H9 (cell line): ENCODE results near the gene MBP. TPM values are rescaled to one million over a fixed set of nuclear protein-coding genes. Genes with fewer than 3 reads are reported as not detected.

Source experiments
- DNase-seq: peaks from one replicate; pipeline ENCODE4 v3.0.0-alpha.2; 2017
- H2AFZ ChIP-seq: one replicate; pipeline ENCODE4 v1.6.1; 2013; ENCODE audit warnings: mild to moderate bottlenecking, low read length, control low read depth, moderate library complexity
- H2AK5ac ChIP-seq: 2 replicates; pipeline ENCODE4 v1.6.1; 2013; ENCODE audit warnings: low read length, control low read depth, mixed read lengths; ENCODE audit not compliant: insufficient read length
- H2BK120ac ChIP-seq: one replicate; pipeline ENCODE4 v1.6.1; 2013; ENCODE audit warnings: low read depth, mild to moderate bottlenecking, low read length, control low read depth, inconsistent platforms; ENCODE audit not compliant: poor library complexity, severe bottlenecking
- H2BK12ac ChIP-seq: 2 replicates; pipeline ENCODE4 v1.6.1; 2013; ENCODE audit warnings: low read length, control low read depth, mixed read lengths, low read depth; ENCODE audit not compliant: insufficient read length
- H2BK15ac ChIP-seq: 2 replicates; pipeline ENCODE4 v1.6.1; 2013; ENCODE audit warnings: low read depth, low read length, control low read depth
- H2BK20ac ChIP-seq: one replicate; pipeline ENCODE4 v1.6.1; 2013; ENCODE audit warnings: low read depth, mild to moderate bottlenecking, low read length, control low read depth, inconsistent platforms; ENCODE audit not compliant: poor library complexity, severe bottlenecking
- H2BK5ac ChIP-seq: 2 replicates; pipeline ENCODE4 v1.6.1; 2013; ENCODE audit warnings: low read length, control low read depth, mixed read lengths; ENCODE audit not compliant: insufficient read length
- H3K14ac ChIP-seq: 2 replicates; pipeline ENCODE4 v1.6.1; 2013; ENCODE audit warnings: low read length, control low read depth; ENCODE audit not compliant: insufficient read depth
- H3K18ac ChIP-seq: 2 replicates; pipeline ENCODE4 v1.6.1; 2013; ENCODE audit warnings: low read depth, mild to moderate bottlenecking, mixed read lengths, low read length, control low read depth; ENCODE audit not compliant: insufficient read length
- H3K23ac ChIP-seq: 2 replicates; pipeline ENCODE4 v1.6.1; 2013; ENCODE audit warnings: low read length, control low read depth, mixed read lengths, low read depth; ENCODE audit not compliant: insufficient read length
- H3K23me2 ChIP-seq: 2 replicates; pipeline ENCODE4 v1.6.1; 2013; ENCODE audit warnings: low read depth, mild to moderate bottlenecking, mixed read lengths, low read length, control low read depth; ENCODE audit not compliant: insufficient read length, poor library complexity, severe bottlenecking
- H3K27ac ChIP-seq: 2 replicates; pipeline ENCODE4 v1.5.1; 2013; ENCODE audit warnings: low read length, control low read depth, mixed read lengths, low read depth; ENCODE audit not compliant: insufficient read length
- H3K27me3 ChIP-seq: 2 replicates; pipeline ENCODE4 v1.6.1; 2013; ENCODE audit warnings: low read length, control low read depth, inconsistent platforms; ENCODE audit not compliant: insufficient read depth
- H3K4ac ChIP-seq: 2 replicates; pipeline ENCODE4 v1.6.1; 2013; ENCODE audit warnings: low read depth, mild to moderate bottlenecking, control low read depth, inconsistent platforms, low read length, moderate library complexity
- H3K4me1 ChIP-seq: 2 replicates; pipeline ENCODE4 v1.6.1; 2013; ENCODE audit warnings: low read length, control low read depth, inconsistent platforms; ENCODE audit not compliant: insufficient read depth
- H3K4me2 ChIP-seq: 2 replicates; pipeline ENCODE4 v1.6.1; 2013; ENCODE audit warnings: low read length, control low read depth, mixed read lengths; ENCODE audit not compliant: insufficient read length, insufficient read depth
- H3K56ac ChIP-seq: 2 replicates; pipeline ENCODE4 v1.6.1; 2013; ENCODE audit warnings: low read depth, mild to moderate bottlenecking, mixed read lengths, low read length, control low read depth; ENCODE audit not compliant: insufficient read length
- H3K79me1 ChIP-seq: 2 replicates; pipeline ENCODE4 v1.6.1; 2013; ENCODE audit warnings: low read depth, mild to moderate bottlenecking, moderate library complexity, low read length, control low read depth, inconsistent platforms; ENCODE audit not compliant: insufficient read depth, poor library complexity, severe bottlenecking
- H3K79me2 ChIP-seq: 2 replicates; pipeline ENCODE4 v1.6.1; 2013; ENCODE audit warnings: low read length, control low read depth, inconsistent platforms; ENCODE audit not compliant: insufficient read depth
- H3K9ac ChIP-seq: 2 replicates; pipeline ENCODE4 v1.6.1; 2013; ENCODE audit warnings: low read length, control low read depth, mixed read lengths; ENCODE audit not compliant: insufficient read length; ENCODE audit errors: extremely low read depth
- H3K9me3 ChIP-seq: one replicate; pipeline ENCODE4 v1.6.1; 2013; ENCODE audit warnings: low read depth, low read length, inconsistent platforms; ENCODE audit not compliant: control insufficient read depth
- H3T11ph ChIP-seq: one replicate; pipeline ENCODE4 v1.6.1; 2013; ENCODE audit warnings: mild to moderate bottlenecking, low read length, control low read depth, inconsistent platforms
- H4K20me1 ChIP-seq: one replicate; pipeline ENCODE4 v1.6.1; 2013; ENCODE audit not compliant: control insufficient read depth, insufficient read length, insufficient read depth
- H4K5ac ChIP-seq: 2 replicates; pipeline ENCODE4 v1.6.1; 2013; ENCODE audit warnings: low read depth, mild to moderate bottlenecking, mixed read lengths, low read length, control low read depth; ENCODE audit not compliant: insufficient read length
- H4K8ac ChIP-seq: replicated peaks from 2 replicates; pipeline ENCODE4 v1.6.1; 2013; ENCODE audit warnings: low read length, control low read depth, mixed read lengths, low read depth; ENCODE audit not compliant: insufficient read length
- H4K91ac ChIP-seq: 2 replicates; pipeline ENCODE4 v1.6.1; 2013; ENCODE audit warnings: low read depth, mild to moderate bottlenecking, moderate library complexity, mixed read lengths, low read length, control low read depth; ENCODE audit not compliant: insufficient read length
- H3K27ac Mint-ChIP-seq, 3 experiments: 2 replicates in 2 of 3; 3 replicates in 1 of 3; pipeline ENCODE4 v1.8.0; 2020 to 2021; ENCODE audit warnings: mixed read lengths in 3 of 3, mild to moderate bottlenecking in 1 of 3, moderate library complexity in 1 of 3
- H3K27me3 Mint-ChIP-seq: 2 replicates; pipeline ENCODE4 v1.8.0; 2021; ENCODE audit warnings: low read depth, mild to moderate bottlenecking, moderate library complexity, mixed read lengths
- H3K36me3 Mint-ChIP-seq, 3 experiments: 2 replicates in 2 of 3; 3 replicates in 1 of 3; pipeline ENCODE4 v1.8.0; 2020 to 2021; ENCODE audit warnings: low read depth in 3 of 3, mixed read lengths in 3 of 3; ENCODE audit not compliant: insufficient read depth in 1 of 3
- H3K4me1 Mint-ChIP-seq, 2 experiments: 2 replicates each; pipeline ENCODE4 v1.8.0; 2020; ENCODE audit warnings: mixed read lengths in 2 of 2
- H3K4me3 Mint-ChIP-seq, 2 experiments: 2 replicates in 1 of 2; 3 replicates in 1 of 2; pipeline ENCODE4 v1.8.0; 2020 to 2021; ENCODE audit warnings: mild to moderate bottlenecking in 2 of 2, mixed read lengths in 2 of 2, moderate library complexity in 1 of 2
- H3K9me3 Mint-ChIP-seq, 2 experiments: 2 replicates in 1 of 2; 3 replicates in 1 of 2; pipeline ENCODE4 v1.8.0; 2020; ENCODE audit warnings: mild to moderate bottlenecking in 2 of 2, mixed read lengths in 2 of 2, moderate library complexity in 1 of 2
- CTCF ChIP-seq: fragments of 200-600 bp; sonication (generic); conservative IDR thresholded peaks from 3 replicates; pipeline ENCODE4 v1.8.0; 2021; ENCODE audit warnings: antibody characterized with exemption, mild to moderate bottlenecking
- WGBS: extraction: QIAGEN DNeasy Blood & Tissue Kit; methylation state at CpG from one replicate; pipeline ENCODE4 v1.1.7; 2013; ENCODE audit warnings: missing lambda C conversion rate, low lambda C conversion rate, mixed read lengths; ENCODE audit not compliant: insufficient read length; ENCODE audit errors: extremely low coverage; 5-methylcytosine and 5-hydroxymethylcytosine counted together
- total RNA-seq: library from RNA; stranded (reverse); gene quantifications from 2 replicates; pipeline ENCODE4 v1.2.1, GENCODE V29; 2021

Gene MBP
- total RNA-seq, 1 experiment from 2014 or later: 8.6 TPM

- H3K4me3 Mint-ChIP-seq: peak overlapping the region; percentile 43 to 64; a peak in 4 of 5 replicates
- Histone ChIP-seq H3K27ac (no peak overlapping the region), H4K5ac (no peak overlapping the region), H2BK120ac (no peak overlapping the region), H3K27me3 (no peaks in the 10 kb centered on the region), H2BK5ac (no peak overlapping the region), H3K23ac (no peak overlapping the region), H3K9me3 (no peaks in the 10 kb centered on the region), H3K79me1 (no peaks in the 10 kb centered on the region), H3K18ac (no peak overlapping the region), H2BK12ac (no peak overlapping the region), H2BK15ac (no peak overlapping the region), H3K14ac (no peak overlapping the region), H3K4ac (no peak overlapping the region), H3K4me2 (peak overlapping the region; percentile 55), H3K79me2 (no peaks in the 10 kb centered on the region), H2AFZ (no peak overlapping the region), H2BK20ac (no peak overlapping the region), H2AK5ac (no peak overlapping the region), H3K9ac (no peak overlapping the region), H3K56ac (no peak overlapping the region), H3K23me2 (no peaks in the 10 kb centered on the region), H4K20me1 (no peaks in the 10 kb centered on the region), H4K91ac (no peak overlapping the region), H3K4me1 (peaks cover 4% of the 10 kb centered on the region; the same call in 1 of the 2 replicates), H4K8ac (no peak overlapping the region), H3T11ph (no peak overlapping the region)
- peak; percentile 82 for DNase-seq
- H3K9me3 Mint-ChIP-seq: no peaks in the 10 kb centered on the region; a peak in 1 of 5 replicates
- no peak for TF ChIP-seq CTCF
- H3K4me1 Mint-ChIP-seq: peaks cover 52 to 55% of the 10 kb centered on the region in 2 experiments
- no peaks in the 10 kb centered on the region for H3K27me3 Mint-ChIP-seq
- peak overlapping the region; percentile 72 to 92 (median 85) for H3K27ac Mint-ChIP-seq
- peaks cover 0 to 2% (median 0%) of the 10 kb centered on the region in 3 experiments; a peak in 2 of 7 replicates for H3K36me3 Mint-ChIP-seq
- WGBS: no CpG with 5 or more reads among the region's 11 CpGs
Observed at GRCh38 chr18:77096936-77097886, 35.4 kb downstream of the MBP start.
